ENCODE results near the gene AP5Z1. TPM values are rescaled to one million over a fixed set of nuclear protein-coding genes. Genes with fewer than 3 reads are reported as not detected.
"Not testable (repeated sequence)": the region's sequence is repeated elsewhere in the genome, so short reads cannot be mapped to it uniquely, and the experiment has no call there.

The AP5Z1 gene
- polyA plus RNA-seq, 1 of the 3 experiments (the other 2 are of a cell fraction) = 29.5 TPM

DNA sequence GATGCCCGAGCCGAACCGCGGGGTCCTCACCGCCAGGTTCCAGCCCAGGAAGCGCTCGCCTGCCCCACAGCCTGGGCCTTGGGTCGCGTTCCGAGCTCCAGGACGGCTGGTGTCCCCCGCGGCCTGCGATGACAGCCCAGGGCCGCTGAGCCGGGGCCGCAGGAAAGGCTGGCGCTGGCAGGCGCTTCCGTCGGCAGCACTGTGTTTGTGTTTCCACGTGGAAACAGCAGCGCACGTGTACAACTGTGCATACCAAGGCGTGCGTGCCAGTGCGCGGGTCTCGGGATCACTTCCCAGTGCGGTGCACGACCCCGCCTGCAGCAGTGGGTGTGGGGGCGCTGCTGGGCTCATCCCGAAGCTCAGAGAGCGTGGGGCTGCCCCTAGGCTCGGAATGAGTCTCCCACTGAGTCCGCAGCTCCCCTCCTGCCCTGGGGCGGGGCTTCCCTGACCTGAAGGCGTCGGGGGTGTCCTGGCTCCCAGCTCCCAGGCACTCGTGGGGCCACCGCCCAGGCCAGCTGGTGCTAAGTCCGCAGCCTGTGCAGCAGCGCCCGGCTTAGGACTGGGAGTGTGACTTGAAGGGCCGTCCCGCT, 17.2 kb downstream of the AP5Z1 start:
- Histone ChIP-seq H3K36me3 (replicated peaks in 1 of 2; ENCODE audit: control insufficient read depth in 1 of 2, insufficient read depth in 2 of 2, low read length in 1 of 2) (peaks cover 15 to 51% of the 10 kb centered on the region in 2 experiments), H3K79me2 (ENCODE audit: insufficient read depth) (no peaks in the 10 kb centered on the region), H3K9me2 (no peaks in the 10 kb centered on the region), H3K4me3 (ENCODE audit: low read depth in 2 of 2, low read length in 1 of 2) (no peak overlapping the region), H3K9me3 (no peaks in the 10 kb centered on the region), H2AFZ (ENCODE audit: low read depth) (no peak overlapping the region), H3F3A (replicated peaks; ENCODE audit: insufficient read depth) (no peaks in the 10 kb centered on the region), H3K4me2 (no peak overlapping the region), H4K20me1 (ENCODE audit: insufficient read depth) (no peaks in the 10 kb centered on the region), H3K27me3 (ENCODE audit: insufficient read depth) (no peaks in the 10 kb centered on the region), H3K4me1 (ENCODE audit: control insufficient read depth in 1 of 2, insufficient read depth in 2 of 2, low read depth in 1 of 2, low read length in 1 of 2) (no peaks in the 10 kb centered on the region), H3K9ac (no peak overlapping the region), H3K27ac (ENCODE audit: low read depth in 2 of 2, low read length in 1 of 2) (no peak overlapping the region)
- WGBS (ENCODE audit: low lambda C conversion rate) = 95% methylated on average over 26 of the region's 47 CpGs
- CTCF ChIA-PET = interaction anchor here (1.0 to 5.2 kb wide), 10 partner anchors 9 to 382 kb away, joined by 3 to 31 read pairs (median 4); partner anchors contain the start of genes AP5Z1 and RADIL
- no peak for TF ChIP-seq FOXM1 (IDR thresholded peaks at IDR 0.05; ENCODE audit: low read depth)
- TF ChIP-seq POLR2AphosphoS5 (IDR thresholded peaks at IDR 0.05; ENCODE audit: low read depth, low read length) = no peak
- no peak for TF ChIP-seq JUND (IDR thresholded peaks at IDR 0.05)
- no peak for TF ChIP-seq ZBTB33 (IDR thresholded peaks at IDR 0.05; ENCODE audit: borderline replicate concordance, low read depth)
- no peak for TF ChIP-seq EZH2phosphoT487 (IDR thresholded peaks at IDR 0.05; ENCODE audit: borderline replicate concordance, low read depth)
- no peak for TF ChIP-seq USF1 (IDR thresholded peaks at IDR 0.05; ENCODE audit: borderline replicate concordance, low read depth)
- TF ChIP-seq CHD2 (IDR thresholded peaks at IDR 0.05; ENCODE audit: low read length, partially characterized antibody) = no peak
- TF ChIP-seq YY1 (IDR thresholded peaks at IDR 0.05; ENCODE audit: low read depth) = no peak
- DNase-seq = no peak
- POLR2A ChIA-PET = interaction anchor here (0.5 to 1.9 kb wide), 2 partner anchors 17 to 644 kb away, joined by 3 to 6 read pairs; partner anchors contain the start of gene AP5Z1

GRCh38 chr7:4793385-4793993, 18.1 kb downstream of the AP5Z1 start:
- H3K27ac ChIP-seq (ENCODE audit: low read depth in 2 of 2, low read length in 1 of 2); H3K9me2 ChIP-seq; H3K79me2 ChIP-seq (ENCODE audit: insufficient read depth); DNase-seq; H3K9me3 ChIP-seq; H4K20me1 ChIP-seq (ENCODE audit: insufficient read depth); H3K4me1 ChIP-seq (ENCODE audit: control insufficient read depth in 1 of 2, insufficient read depth in 2 of 2, low read depth in 1 of 2, low read length in 1 of 2); H3K4me2 ChIP-seq; H3K27me3 ChIP-seq (ENCODE audit: insufficient read depth); H3F3A ChIP-seq (replicated peaks; ENCODE audit: insufficient read depth); H3K9ac ChIP-seq; H2AFZ ChIP-seq (ENCODE audit: low read depth); H3K4me3 ChIP-seq (ENCODE audit: low read depth in 2 of 2, low read length in 1 of 2): not testable (repeated sequence)
- ChIA-PET CTCF (interaction anchor here (1.2 to 5.2 kb wide), 5 partner anchors 17 to 381 kb away, joined by 3 to 31 read pairs (median 10); partner anchors contain the start of genes AP5Z1 and RADIL), POLR2A (interaction anchor here (1.9 kb wide), 1 partner anchor 18 kb away, joined by 6 read pairs; the partner anchor contains the start of gene AP5Z1)
- 97% methylated on average over 18 of the region's 30 CpGs for WGBS (ENCODE audit: low lambda C conversion rate)
- peaks cover 15 to 42% of the 10 kb centered on the region in 2 experiments for H3K36me3 ChIP-seq (replicated peaks in 1 of 2; ENCODE audit: control insufficient read depth in 1 of 2, insufficient read depth in 2 of 2, low read length in 1 of 2)

GRCh38 chr7:4794171-4794570, 18.7 kb downstream of the AP5Z1 start:
- DNase-seq; H3K27me3 ChIP-seq (ENCODE audit: insufficient read depth); H3K4me2 ChIP-seq; H3F3A ChIP-seq (replicated peaks; ENCODE audit: insufficient read depth); H3K9me3 ChIP-seq; H3K9me2 ChIP-seq; H3K9ac ChIP-seq; H2AFZ ChIP-seq (ENCODE audit: low read depth); H3K4me3 ChIP-seq (ENCODE audit: low read depth in 2 of 2, low read length in 1 of 2); H3K27ac ChIP-seq (ENCODE audit: low read depth in 2 of 2, low read length in 1 of 2); H3K79me2 ChIP-seq (ENCODE audit: insufficient read depth); H3K4me1 ChIP-seq (ENCODE audit: control insufficient read depth in 1 of 2, insufficient read depth in 2 of 2, low read depth in 1 of 2, low read length in 1 of 2); H4K20me1 ChIP-seq (ENCODE audit: insufficient read depth): not testable (repeated sequence)
- peaks cover 15 to 35% of the 10 kb centered on the region in 2 experiments for H3K36me3 ChIP-seq (replicated peaks in 1 of 2; ENCODE audit: control insufficient read depth in 1 of 2, insufficient read depth in 2 of 2, low read length in 1 of 2)
- WGBS (ENCODE audit: low lambda C conversion rate) = 86% methylated on average over 14 of the region's 14 CpGs
- ChIA-PET CTCF (interaction anchor here (4.3 kb wide), 1 partner anchor 291 kb away, joined by 26 read pairs; no protein-coding TSS in a partner anchor), POLR2A (interaction anchor here (1.9 kb wide), 1 partner anchor 18 kb away, joined by 6 read pairs; the partner anchor contains the start of gene AP5Z1)

All from SK-N-SH (cell line).